ENCODE measurements around the gene CCDC7.
"Not testable (repeated sequence)": the region's sequence is repeated elsewhere in the genome, so short reads cannot be mapped to it uniquely, and the experiment has no call there.

The CCDC7 gene

DNA sequence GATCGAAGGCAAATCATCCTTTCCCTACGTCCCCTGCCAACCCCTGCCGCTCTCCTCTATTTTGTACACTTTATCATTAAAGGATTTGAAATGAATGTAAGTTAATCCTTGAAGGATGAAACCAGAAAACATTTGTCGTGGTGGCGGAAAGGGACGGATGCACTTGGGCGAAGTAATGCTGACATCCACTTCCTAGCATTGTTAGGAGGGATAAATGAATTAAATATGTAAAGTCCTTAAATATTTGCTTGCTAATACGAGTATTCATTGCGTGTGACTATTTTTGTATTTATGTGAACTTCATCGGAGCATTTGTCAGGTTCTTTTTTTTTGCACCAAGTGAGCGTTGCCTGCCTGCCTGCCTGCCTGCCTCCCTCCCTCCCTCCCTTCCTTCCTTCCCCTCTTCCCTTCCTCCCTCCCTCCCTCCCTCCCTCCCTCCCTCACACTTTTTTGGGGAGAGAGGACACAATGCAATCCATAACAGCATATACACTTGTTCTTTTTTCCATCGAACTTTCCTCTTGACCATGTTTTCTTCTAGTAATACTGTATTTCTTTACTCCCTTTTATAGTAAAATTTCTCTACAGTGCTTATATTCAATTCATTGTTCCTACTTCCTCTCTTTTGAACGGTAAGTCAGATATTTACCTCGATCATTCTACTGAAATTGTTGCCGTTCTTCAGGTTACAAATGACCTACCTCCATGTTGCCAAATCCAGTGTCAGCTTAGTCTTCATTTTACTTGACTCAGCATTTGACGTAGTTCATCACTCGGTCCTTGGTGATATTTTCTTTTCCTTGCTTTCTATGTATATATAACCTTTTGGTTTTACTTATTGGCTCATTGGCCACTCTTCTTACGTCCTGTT, 831 bp downstream of the CCDC7 start:
- in situ Hi-C loops (cut with MboI; ENCODE audit: low sequenced_read_pairs), result no loop called here

DNA sequence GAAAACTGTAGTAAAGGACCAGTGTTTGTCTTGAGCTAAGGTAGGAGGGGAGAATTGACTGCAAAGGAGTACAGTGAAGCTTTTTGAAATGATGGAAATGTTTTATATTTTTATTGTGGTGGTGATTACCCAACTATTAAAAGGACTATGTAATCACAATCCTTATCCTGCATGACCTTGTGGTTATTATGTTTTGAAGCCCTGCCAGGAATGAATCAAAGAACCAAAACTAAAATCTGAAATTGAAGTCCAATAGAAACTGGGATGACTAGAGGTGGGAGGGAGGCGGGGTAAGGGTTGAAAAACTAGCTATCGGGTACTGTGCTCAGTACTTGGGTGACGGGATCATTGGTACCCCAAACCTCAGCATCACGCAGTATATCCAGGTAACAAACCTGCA, 8.2 kb downstream of the CCDC7 start:
- in situ Hi-C loops (cut with MboI; ENCODE audit: low sequenced_read_pairs), result no loop called here

DNA sequence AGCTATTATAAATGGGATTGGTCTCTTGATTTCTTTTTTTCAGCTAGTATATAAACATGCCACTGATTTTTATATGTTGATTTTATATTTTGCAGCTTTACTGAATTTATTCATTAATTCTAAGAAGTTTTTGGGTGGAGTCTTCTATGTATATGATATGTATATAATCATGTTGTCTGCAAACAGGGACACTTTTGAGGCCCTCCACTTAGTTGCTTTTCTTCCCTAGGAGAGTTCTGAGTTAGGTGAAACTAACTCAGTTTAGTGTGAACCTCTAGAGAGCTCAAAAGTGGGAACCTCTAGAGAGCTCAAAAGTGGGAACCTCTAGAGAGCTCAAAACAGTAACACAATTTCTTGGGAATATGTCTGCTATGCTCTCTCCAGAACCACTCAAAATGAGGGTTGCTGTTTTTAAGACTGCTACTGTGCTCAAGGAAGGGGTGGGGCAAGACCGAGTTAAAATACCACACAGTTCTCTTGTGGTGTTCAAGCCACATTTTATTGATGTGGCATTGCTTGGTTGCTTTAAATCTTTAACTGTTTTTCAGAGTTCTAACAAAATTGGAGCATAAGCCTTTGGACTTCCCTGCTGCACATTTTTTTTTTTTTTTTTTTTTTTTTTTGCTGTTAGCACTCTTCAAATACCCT, 13.2 kb downstream of the CCDC7 start:
- in situ Hi-C loops (cut with MboI; ENCODE audit: low sequenced_read_pairs), result no loop called here

DNA sequence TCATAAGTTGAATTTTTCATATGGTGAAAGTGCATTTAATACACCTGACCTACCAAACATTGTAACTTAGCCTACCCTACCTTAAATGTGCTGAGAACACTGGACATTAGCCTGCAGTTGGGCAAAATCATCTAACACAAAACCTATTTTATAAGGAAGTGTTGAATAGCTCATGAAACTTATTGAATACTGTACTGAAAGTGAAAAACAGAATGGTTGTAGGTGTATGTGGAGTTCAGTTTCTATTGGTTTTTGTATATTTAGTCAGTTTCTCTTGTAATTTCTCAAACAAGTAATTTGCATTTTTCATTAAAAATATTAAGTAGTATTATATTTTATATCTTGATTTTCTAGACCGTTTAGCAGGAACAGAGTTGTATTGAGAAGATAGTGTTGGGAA, 15.3 kb downstream of the CCDC7 start:
- in situ Hi-C loops (cut with MboI; ENCODE audit: low sequenced_read_pairs), result no loop called here

DNA sequence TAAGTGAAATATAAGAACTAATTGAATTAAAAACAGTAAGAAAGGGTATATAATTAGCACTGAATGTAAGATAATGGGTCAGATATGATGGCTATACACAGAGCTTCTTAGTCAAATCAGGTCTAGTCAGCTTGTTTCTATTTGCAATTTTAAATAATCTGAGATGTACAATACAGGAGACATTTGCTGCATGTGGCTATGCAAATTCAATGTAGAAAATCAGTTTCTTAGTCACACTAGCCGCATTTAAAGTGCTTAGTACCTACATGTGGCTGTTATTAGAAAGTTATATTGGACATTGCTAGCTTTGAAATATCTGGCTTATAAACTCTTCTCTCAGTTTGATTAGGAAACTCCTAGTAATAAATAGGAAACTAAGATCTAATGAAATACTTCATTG, 25.3 kb downstream of the CCDC7 start:
- in situ Hi-C loops (cut with MboI; ENCODE audit: low sequenced_read_pairs), result no loop called here

DNA sequence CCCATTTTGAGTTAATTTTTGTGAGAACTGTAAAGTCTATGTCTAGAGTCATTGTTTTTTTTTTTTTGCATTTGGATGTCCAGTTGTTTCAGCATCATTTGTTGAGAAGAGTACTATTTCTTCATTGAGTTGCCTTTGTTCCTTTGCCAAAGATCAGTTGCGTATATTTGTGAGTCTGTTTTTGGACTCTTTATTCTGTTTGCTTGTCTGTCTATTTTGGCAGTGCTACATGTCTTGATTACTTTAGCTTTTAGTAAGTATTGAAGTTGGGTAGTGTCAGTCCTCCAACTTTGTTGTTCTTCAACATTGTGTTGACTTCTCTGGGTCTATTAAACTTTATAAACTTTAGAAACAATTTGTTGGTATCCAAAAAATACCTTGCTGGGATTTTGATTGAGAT, 31.6 kb downstream of the CCDC7 start:
- in situ Hi-C loops (cut with MboI; ENCODE audit: low sequenced_read_pairs), result no loop called here

DNA sequence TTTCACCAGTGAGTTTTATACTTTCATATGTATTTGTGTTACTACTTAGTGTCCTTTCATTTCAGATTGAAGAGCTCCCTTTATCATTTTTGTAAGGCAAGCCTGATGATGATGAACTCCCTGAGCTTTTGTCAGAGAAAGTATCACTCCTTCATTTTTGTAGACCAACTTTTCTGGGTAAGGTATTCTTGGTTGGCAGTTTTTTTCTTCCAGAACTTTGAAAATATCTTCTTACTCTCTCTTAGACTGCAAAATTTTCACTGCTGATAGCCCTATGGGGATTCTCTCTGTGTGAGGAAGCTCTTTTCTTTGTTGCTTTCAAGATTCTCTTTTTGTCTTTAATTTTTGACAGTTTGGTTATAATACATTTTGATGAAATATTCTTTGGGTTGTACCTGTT, 35.7 kb downstream of the CCDC7 start:
- in situ Hi-C loops (cut with MboI; ENCODE audit: low sequenced_read_pairs), result no loop called here

DNA sequence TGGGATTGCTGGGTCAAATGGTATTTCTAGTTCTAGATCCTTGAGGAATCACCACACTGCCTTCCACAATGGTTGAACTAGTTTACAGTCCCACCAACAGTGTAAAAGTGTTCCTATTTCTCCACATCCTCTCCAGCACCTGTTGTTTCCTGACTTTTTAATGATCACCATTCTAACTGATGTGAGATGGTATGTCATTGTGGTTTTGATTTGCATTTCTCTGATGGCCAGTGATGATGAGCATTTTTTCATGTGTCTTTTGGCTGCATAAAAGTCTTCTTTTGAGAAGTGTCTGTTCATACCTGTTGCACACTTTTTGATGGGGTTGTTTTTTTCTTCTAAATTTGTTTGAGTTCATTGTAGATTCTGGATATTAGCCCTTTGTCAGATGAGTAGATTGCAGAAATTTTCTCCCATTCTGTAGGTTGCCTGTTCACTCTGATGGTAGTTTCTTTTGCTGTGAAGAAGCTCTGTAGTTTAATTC, 37.1 kb downstream of the CCDC7 start:
- in situ Hi-C loops (cut with MboI; ENCODE audit: low sequenced_read_pairs), result not testable (repeated sequence)

DNA sequence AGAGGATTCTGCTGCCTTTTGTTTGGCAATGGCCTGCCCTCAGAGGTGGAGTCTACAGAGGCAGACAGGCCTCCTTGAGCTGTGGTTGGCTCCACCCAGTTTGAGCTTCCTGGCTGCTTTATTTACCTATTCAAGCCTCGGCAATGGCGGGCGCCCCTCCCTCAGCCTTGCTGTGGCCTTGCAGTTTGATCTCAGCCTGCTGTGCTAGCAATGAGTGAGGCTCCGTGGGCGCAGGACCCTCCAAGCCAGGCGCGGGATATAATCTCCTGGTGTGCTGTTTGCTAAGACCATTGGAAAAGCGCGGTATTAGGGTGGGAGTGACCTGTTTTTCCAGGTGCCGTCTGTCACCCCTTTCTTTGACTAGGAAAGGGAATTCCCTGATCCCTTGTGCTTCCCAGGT, 42.1 kb downstream of the CCDC7 start:
- in situ Hi-C loops (cut with MboI; ENCODE audit: low sequenced_read_pairs), result not testable (repeated sequence)

DNA sequence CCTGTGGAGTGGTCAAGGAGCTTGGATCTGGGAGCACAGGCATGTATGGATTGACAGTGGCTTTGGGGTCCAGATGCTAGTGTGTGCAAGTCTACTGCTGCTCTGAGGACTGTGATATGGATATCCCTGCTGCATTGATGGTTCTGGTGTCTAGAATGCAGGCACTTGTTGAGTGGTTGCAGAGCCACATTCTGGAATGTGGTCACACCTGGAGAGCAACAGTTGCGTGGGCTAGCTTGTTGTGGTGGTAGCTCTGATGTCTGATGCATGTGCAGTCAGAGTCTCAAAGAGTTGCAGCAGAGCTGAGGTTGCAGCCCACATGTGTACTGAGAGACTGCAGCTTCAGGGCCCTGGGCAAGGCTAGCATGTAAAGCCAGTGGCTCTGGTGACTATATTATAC, 43.2 kb downstream of the CCDC7 start:
- in situ Hi-C loops (cut with MboI; ENCODE audit: low sequenced_read_pairs), result no loop called here

DNA sequence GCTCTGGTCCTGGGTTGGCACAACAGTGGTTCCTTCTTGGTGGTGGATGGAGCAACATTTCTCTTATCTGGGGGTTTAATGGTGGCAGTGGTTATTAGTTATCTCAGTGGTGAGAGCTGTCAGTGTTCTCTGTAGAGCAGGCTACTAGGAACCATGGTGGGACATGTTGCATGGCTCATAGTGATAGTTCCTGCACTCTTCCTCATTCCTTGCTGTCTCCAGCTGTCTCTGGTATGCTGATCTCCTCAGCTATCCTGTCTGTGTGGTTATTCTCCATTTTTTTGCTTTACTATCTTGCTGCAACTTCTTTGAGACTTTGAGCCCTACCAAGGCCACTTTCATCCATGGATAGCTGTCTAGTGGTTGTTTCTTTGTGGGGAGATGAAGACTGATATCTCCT, 44.0 kb downstream of the CCDC7 start:
- in situ Hi-C loops (cut with MboI; ENCODE audit: low sequenced_read_pairs), result no loop called here

DNA sequence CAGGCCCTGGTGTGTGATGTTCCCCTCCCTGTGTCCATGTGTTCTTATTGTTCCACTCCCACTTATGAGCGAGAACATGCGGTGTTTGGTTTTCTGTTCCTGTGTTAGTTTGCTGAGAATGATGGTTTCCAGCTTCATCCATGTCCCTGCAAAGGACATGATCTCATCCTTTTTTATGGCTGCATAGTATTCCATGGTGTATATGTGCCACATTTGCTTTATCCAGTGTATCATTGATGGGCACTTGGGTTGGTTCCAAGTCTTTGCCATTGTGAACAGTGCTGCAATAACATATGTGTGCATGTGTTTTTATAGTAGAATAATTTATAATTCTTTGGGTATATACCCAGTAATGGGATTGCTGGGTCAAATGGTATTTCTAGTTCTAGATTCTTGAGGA, 48.6 kb downstream of the CCDC7 start:
- in situ Hi-C loops (cut with MboI; ENCODE audit: low sequenced_read_pairs), result not testable (repeated sequence)

DNA sequence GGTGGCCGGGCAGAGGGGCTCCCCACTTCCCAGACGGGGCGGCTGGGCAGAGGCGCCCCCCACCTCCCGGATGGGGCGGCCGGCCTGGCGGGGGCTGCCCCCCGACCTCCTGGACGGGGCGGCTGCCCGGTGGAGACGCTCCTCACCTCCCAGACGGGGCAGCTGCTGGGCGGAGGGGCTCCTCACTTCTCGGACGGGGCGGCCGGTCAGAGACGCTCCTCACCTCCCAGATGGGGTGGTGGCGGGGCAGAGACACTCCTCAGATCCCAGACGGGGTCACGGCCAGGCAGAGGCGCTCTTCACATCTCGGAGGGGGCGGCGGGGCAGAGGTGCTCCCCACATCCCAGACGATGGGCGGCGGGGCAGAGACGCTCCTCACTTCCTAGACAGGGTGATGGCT, 54.2 kb downstream of the CCDC7 start:
- in situ Hi-C loops (cut with MboI; ENCODE audit: low sequenced_read_pairs), result not testable (repeated sequence)

DNA sequence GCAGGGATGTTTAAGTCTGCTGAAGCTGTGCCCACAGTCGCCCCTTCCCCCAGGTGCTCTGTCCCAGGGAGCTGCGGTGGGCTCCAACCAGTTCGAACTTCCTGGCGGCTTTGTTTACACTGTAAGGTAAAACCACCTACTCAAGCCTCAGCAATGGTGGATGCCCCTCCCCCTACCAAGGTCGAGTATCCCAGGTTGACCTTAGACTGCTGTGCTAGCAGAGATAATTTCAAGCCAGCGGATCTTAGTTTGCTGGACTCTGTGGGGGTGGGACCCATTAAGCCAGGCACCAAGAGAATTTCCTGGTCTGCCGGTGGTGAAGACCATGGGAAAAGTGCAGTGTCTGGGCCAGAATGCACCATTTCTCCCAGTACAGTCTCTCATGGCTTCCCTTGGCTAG, 56.0 kb downstream of the CCDC7 start:
- in situ Hi-C loops (cut with MboI; ENCODE audit: low sequenced_read_pairs), result no loop called here

DNA sequence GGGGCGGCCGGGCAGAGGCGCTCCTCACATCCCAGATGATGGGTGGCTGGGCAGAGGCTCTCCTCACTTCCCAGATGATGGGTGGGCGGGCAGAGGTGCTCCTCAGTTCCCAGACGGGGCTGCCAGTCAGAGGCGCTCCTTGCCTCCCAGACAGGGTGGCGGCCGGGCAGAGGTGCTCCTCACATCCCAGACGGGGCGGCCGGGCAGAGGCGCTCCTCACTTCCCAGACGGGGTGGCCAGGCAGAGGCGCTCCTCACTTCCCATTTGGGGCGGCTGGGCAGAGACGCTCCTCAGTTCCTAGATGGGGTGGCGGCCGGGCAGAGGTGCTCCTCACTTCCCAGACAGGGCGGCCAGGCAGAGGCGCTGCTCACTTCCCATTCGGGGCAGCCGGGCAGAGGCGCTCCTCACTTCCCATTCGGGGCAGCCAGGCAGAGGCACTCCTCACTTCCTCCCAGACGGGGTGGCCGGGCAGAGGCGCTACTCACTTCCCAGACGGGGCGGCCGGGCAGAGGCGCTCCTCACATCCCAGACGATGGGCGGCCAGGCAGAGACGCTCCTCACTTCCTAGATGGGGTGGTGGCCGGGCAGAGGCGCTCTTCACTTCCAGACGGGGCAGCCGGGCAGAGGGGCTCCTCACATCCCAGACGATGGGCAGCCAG, 60.0 kb downstream of the CCDC7 start:
- in situ Hi-C loops (cut with MboI; ENCODE audit: low sequenced_read_pairs), result not testable (repeated sequence)

DNA sequence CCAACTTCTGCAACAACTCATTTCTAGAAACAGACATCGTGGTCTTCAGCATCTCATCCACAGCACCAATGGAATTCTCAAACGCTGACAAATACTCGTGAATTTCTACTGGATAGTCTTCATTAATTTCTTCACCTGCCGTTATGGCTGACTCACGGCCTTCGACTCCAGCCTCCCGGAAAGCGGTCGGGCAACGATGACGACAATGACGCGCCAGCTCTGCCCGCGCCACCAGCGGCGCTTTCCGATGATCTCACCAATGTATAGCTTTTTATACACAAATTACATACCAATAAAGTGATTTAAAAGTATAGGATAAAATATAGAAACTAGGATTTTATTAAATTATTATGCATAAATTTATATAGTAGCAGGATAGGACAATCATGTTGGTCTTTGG, 65.7 kb downstream of the CCDC7 start:
- in situ Hi-C loops (cut with MboI; ENCODE audit: low sequenced_read_pairs), result no loop called here

DNA sequence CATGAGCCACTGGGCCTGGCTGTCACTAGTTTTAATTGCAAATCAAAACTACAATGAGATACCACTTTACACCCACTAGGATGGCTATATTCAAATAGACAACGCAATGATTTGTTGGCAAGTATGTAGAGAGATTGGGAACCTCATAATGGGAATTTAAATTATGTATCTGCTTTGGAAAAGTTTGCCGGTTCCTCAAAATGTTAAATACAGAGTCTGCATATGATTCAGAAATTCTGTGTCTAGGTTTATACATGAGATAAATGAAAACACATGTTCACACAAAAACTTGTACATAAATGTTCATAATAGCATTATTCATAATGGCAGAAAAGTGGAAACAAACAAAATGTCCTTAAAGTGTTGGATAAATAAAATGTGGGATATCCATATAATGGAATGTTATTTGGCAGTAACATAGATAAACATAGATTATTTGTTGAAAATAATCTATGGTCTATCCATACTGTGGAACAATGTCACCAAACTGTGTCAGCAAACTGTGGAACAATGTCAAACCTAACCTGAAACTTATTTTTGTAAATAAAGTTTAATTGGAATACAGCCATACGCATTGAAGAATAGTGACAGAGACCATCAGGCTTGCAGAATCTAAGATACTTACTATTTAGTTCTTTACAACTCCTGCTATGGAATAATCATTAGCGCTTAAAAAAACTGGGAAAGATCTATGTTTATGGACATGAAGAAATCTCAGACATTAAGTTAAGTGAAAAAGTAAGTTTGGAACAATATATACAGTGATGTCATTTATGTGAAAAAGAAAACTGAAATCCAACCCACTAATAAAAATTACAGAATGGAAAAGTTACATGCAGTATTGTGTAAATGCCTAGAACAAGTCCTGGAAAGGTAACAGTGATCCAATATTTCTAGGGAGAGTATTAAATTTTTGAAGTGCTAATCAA, 70.9 kb downstream of the CCDC7 start:
- in situ Hi-C loops (cut with MboI; ENCODE audit: low sequenced_read_pairs), result no loop called here

DNA sequence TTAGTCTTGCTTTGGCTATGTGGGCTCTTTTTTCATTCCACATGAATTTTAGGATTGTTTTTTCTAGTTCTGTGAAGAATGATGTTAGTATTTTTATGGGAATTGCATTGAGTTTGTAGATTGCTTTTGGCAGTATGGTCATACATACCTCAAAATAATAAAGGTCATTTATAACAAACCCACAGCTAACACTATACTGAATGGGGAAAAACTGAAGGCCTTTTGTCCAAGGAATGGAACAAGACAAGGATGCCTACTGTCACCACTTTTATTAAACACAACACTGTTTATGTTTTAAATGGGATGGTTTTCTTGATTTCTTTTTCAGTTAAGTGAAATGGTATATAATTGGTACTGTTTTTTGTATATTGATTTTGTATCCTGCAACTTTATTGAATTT, 84.3 kb downstream of the CCDC7 start:
- in situ Hi-C loops (cut with MboI; ENCODE audit: low sequenced_read_pairs), result no loop called here

DNA sequence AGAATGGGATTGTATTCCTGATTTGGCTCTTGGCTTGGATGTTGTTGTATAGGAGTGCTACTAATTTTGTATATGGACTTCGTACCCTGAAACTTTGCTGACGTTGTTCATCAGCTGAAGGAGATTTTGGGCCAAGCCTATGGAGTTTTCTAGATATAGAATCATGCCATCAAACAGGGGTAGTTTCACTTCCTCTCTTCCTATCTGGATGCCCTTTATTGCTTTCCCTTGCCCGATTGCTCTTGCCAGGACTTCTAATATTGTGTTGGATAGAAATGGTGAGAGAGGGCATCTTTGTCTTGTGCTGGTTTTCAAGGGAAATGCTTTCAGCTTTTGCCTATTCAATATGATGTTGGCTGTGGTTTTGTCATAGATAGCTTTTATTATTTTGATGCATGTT, 92.3 kb downstream of the CCDC7 start:
- in situ Hi-C loops (cut with MboI; ENCODE audit: low sequenced_read_pairs), result no loop called here

DNA sequence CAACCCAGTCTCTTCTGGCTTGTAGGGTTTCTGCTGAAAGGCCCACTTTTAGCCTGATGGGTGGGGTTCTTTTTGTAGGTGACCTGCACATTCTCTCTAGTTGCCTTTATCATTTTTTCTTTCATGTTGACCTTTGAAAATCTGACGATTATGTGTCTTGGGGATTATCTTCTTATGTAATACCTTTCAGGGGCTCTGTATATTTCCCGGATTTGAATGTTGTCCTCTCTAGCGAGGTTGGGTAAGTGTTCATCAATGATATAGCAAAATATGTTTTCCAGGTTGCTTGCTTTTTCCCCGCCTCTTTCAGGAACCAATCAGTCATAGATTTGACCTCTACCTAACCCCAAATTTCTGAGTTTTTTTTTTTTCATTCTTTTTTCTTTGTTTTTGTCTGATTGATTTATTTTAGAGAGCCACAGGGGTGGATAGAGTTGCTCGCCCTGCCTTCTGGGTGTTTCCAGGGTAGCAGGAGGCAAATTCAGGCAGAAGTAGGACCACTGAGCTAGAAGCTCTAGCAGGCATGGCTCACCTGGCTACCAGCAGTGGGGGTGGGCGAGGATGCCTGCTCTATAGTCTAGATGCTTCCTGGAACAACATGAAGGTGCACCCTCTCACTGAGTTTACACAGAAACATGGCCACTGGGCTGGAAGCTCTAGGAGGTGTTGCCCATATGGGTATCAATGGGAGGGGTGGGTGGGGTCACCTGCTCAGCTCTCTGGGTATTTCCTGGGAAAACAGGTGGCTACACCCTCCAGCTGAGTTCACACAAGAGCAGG, 94.9 kb downstream of the CCDC7 start:
- in situ Hi-C loops (cut with MboI; ENCODE audit: low sequenced_read_pairs), result no loop called here
